Dedifferentiated amniotic fluid mesenchymal stem cell (primary cell): ENCODE data around the gene TTC12.
"Not testable (repeated sequence)": the region's sequence is repeated elsewhere in the genome, so short reads cannot be mapped to it uniquely, and the experiment has no call there.

Source experiments
- DNase-seq: peaks from one replicate; pipeline ENCODE4 v3.0.0-alpha.2; 2016; ENCODE audit errors: extremely low spot score

The TTC12 gene

DNA sequence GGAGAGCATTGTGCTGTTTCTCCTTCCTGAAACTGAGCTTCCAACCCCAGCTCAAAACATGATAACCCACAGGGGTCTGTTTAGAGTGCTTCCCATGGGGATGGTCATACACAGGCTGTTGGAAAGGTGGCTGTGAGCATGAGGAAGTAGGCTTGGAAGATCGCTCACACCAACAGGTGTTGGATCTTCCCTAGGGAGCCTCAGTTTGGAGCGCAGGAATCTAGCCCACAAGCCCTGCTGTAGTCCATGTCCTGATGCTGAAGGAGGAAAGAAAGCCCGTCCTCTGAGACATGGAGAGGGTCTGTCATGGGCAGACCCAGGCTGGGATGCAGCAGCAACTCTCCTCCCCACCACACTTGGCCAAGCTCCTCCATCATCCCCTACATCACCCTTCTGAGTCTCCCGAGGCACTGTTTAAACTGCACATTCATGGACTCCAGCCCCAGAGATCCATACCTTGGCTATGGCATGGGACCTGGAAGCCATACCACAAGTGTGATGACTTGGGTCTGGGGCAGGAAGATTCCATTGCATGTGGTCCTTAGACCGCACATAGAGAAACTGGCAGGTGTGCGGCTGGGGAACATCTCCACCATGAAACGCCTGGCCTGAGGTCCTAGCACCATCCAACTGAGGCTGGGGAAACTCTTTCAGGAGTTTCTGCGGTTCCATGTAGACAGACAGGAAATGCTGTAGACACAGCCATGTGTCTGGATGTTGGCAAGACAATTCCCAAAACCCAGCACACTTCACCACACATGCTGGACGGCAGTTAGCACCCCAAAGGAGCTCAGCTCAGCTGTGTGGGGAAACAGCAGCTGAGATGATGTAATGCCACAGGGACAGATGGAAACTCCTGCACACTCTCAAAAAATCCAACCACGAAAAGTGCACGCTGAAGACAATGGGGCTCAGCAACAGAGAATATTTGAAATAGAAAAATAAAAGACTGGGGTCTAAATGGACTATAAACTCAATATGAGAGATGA is 27.6 kb upstream of the TTC12 start:
- DNase-seq = no peak

DNA sequence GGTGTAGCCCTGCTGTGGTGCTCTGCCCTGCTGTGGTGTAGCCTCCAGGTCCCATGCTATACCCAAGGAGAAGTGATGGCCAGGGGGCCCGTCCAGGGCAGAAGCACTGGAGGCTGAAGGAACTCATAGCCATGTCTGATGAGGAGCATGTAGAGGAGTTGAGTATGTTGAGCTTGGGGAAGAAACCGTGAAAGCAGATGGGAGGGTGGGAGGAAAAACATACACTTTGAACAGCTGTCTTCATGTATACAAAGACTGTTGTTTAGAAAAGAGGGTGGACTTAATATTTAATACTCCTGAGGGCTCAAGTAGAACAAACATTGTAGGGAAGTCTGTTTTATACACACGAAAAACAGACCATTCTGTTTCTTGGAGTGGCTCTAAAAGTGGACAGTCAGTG is 26.6 kb upstream of the TTC12 start:
- no peak for DNase-seq

DNA sequence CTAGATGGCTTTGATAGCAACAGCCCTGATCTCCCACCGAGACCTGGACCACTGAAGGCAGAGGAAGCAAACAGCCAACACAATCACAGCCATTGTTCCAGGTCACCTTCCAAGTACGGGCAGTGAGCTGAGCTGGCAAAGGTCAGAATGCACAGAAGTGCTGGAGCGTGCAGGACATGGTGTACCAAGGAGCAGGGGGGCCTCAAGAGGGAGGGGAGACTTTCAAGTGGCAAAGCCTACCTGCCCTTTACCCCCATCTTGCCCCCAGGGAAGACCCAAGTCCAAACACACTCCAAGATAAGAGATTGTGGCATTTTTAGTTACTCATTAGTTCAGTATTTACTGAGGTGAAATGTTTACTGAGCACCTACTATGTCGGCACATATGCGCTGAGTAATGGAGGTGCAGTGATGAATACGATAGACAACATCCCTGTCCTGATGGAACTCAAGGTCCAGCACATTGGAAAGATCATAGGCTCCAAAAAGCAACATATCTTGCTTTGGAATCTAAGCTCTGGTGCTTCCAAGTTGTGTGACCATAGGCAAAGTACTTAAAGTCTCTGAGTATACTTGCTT is 26.0 kb upstream of the TTC12 start:
- no peak for DNase-seq

DNA sequence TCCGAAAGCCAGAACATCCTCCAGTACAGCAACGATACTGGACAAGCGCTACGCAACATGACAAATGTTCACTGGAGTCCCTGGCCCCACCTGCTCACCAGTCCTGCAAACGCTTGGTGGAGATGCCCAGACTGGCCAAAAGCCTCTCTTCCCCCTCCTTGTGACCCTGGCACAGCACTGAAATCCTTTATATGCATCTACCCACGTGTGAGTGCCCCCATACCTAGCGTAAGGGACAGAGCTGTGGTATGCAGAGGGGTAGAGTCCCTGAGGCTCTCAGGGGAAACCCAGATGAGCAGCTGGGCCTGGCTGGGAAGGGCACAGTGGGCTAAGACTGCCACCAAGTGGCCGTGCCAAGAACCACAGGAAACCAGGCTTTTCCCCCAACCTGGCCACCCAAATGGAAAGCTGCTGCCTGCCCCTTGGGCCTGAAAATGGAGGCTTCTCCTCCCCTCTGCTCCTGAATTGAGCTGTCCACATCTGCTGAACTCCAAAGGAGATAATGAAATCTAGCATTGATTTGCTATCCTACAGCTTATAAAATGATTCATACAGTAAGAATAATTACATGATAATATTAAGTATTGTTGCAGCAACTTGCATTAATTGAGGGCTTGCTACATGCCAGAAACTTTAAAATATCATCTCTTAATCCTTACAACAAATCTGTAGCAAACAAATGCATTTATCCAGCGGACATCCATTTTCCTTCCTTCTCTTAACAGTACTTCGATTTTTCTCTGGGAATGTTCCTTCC is 24.8 kb upstream of the TTC12 start:
- DNase-seq = peak; percentile 19

GRCh38 chr11:113293936-113294335 is 20.4 kb upstream of the TTC12 start:
- DNase-seq = no peak

DNA sequence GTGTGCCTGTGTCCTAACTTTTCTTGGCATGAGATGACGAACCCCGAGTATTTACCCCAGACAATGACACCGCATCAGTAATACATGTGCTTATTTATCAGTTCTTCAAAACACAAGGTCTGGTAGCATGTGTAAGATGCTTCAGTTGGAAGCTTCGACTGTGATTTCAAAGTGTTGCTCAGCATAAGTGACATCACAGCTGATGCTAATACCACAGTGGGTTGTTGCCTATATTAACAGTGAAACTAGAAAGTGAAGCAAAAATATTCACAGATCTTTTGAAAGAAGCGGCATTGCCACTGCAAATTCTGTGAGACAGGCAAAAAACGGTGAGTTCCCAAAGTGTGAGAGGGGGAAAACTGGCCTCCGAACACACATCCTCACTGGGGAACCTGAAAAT is 18.4 kb upstream of the TTC12 start:
- no peak for DNase-seq

- no peak for DNase-seq
Measured at GRCh38 chr11:113296447-113297205, 17.8 kb upstream of the TTC12 start.

- DNase-seq = not testable (repeated sequence)
Measured at GRCh38 chr11:113298496-113298895, 15.9 kb upstream of the TTC12 start.

DNA sequence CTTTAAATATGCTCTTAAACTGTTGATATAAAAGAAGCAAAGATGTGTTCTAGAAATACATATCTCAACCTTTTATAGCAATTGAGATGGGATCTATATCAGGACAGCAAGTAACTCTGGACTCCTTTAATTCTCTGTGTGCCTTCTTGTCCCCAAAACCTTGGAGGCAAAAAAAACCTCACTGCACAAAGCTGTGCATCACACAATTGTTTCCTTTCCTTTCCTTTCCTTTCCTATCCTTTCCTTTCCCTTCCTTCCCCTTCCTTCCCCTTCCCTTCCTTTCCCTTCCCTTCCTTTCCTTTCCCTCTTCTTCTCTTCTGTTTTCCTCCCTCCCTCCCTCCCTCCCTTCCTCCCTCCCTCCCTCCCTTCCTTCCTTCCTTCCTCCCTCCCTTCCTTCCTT is 9.5 kb upstream of the TTC12 start:
- DNase-seq = no peak

DNA sequence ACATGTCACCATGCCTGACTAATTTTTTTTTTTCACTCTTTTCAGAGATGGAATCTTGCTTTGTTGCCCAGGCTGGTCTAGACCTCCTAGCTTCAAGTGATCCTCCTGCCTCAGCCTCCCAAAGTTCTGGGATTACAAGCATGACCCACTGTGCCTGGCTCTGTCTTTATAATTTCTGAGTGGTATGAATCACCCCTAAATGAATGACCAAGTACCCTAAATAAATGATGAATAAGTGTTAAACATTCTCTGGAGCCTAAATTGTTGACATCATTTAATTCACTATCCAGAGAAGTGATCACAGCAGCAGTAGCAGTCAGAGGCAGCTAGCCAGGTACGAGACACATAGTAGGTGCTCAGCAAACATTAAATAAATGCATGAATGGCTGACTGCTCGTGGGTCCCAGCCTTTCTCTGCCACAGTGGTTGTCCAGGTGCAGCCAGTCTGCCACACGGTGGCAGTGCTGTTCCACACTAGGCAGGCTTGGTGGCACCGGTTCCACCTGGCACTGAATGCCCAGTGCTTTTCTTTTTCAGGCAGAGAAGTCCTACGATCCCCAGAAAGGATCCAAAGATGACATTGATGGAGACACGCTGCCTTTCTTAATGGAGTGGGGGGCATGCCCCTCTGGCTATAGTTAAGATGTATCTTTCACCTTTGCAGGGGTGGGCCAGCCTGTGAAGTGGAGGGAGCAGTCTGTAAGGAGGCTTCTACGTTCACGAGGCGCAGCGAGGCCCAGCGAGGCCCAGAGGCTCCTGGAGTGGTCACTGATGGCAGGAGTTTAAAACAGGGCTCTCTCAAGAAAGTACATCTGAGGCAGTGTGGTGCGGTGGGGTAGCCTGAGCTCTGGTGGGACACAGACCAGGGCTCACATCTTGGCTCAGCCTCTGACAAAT is 8.7 kb upstream of the TTC12 start:
- DNase-seq = peak; percentile 47

GRCh38 chr11:113308601-113309000 is 5.8 kb upstream of the TTC12 start:
- no peak for DNase-seq

- DNase-seq = no peak
Measured at GRCh38 chr11:113311536-113311935, 2.8 kb upstream of the TTC12 start.

DNA sequence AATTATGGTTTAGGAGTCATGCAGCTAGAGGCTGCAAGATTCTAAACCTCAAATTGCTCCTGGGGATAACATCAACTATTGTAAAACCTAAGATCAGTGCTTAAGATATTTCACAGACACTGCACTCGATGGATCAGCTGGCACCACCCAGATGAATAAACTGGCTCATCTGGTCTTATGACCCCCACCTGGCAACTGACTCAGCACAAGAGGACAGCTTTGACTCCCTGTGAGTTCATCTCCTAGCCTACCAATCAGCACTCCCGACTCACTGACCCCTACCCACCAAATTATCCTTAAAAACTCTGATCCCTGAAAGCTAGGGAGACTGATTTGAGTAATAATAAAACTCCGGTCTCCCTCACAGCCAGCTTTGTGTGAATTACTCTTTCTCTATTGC is 782 bp upstream of the TTC12 start:
- DNase-seq = no peak

- no peak for DNase-seq
Measured at GRCh38 chr11:113314065-113314388, 356 bp upstream of the TTC12 start.

- no peak for DNase-seq
Measured at GRCh38 chr11:113315811-113316210, 1.4 kb downstream of the TTC12 start.

- no peak for DNase-seq
Measured at GRCh38 chr11:113316256-113316655, 1.9 kb downstream of the TTC12 start.

- DNase-seq = no peak
Measured at GRCh38 chr11:113317339-113317738, 3.0 kb downstream of the TTC12 start.

- DNase-seq = no peak
Measured at GRCh38 chr11:113319085-113319484, 4.7 kb downstream of the TTC12 start.

GRCh38 chr11:113322158-113322557 is 7.8 kb downstream of the TTC12 start:
- DNase-seq = no peak

GRCh38 chr11:113324250-113324649 is 9.9 kb downstream of the TTC12 start:
- DNase-seq = no peak

DNA sequence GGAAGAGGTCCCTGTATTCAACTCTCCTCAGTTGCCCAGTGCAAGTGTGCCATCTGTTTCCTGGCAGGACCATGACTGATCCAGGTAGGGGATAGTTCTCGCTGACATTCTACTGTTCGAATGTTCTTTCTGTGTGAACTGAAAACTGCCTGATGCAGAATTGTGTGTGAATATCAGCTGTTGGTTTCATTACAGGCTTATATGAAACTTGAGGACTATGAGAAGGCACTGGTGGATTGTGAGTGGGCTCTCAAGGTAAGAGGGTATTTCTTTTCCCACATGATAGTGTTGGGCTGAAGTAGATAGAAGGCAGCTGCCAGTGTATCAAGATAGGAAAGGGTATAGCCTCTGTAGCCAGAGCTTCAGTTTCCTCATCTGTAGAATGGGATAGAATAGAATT is 15.3 kb downstream of the TTC12 start:
- no peak for DNase-seq
